GM12878 (cell line): Measurements from ENCODE around the gene SLC2A4. TPM values are rescaled to one million over a fixed set of nuclear protein-coding genes. Genes with fewer than 3 reads are reported as not detected.

Experiments used
- ATAC-seq: fragments of 200-7000 bp; cut with Tn5 transposase; 3 replicates; pipeline ENCODE4 v1.9.1; 2020; ENCODE audit warnings: mild to moderate bottlenecking, moderate library complexity
- BruUV-seq: library from RNA; stranded (reverse); fragments of 400-500 nt; replicated peaks from 2 replicates; lab custom pipeline; 2021; lab: Mats Ljungman, UMichigan
- CTCF ChIA-PET: fragments of 300-600 bp; sonication (Branson Sonifier 250); formaldehyde crosslinking; extraction: SDS; loops from one replicate; lab custom pipeline; 2021; ENCODE audit warnings: inconsistent platforms; lab: Yijun Ruan, JAX
- POLR2A ChIA-PET: fragments of 350-600 bp; formaldehyde crosslinking; extraction: SDS; loops from one replicate; lab custom pipeline; 2021; ENCODE audit warnings: inconsistent platforms; lab: Charles Lee
- RAD21 ChIA-PET: fragments of 300-600 bp; sonication (Branson Sonifier 250); formaldehyde crosslinking; loops from one replicate; lab custom pipeline; 2023; ENCODE audit warnings: antibody characterized with exemption; ENCODE audit not compliant: unreplicated experiment; lab: Charles Lee
- SMC1A ChIA-PET: fragments of 300-600 bp; sonication (Branson Sonifier 250); formaldehyde crosslinking; loops from one replicate; lab custom pipeline; 2023; ENCODE audit not compliant: unreplicated experiment, uncharacterized antibody; lab: Charles Lee
- DNase-seq: peaks from one replicate; pipeline ENCODE4 v3.0.0-alpha.2; 2011; ENCODE audit warnings: low read depth, low spot score
- FAIRE-seq: peaks from 3 replicates; lab custom pipeline; 2011; peaks lifted over from hg19 to GRCh38; lab: Jason Lieb, UNC
- H2AFZ ChIP-seq: 2 replicates; pipeline ENCODE4 v1.6.0; 2011; ENCODE audit warnings: low read depth, low read length, control low read depth; ENCODE audit not compliant: control insufficient read depth
- H3K27ac ChIP-seq: 2 replicates; pipeline ENCODE4 v1.5.1; 2011; ENCODE audit warnings: control low read depth; ENCODE audit not compliant: control insufficient read depth, insufficient read depth
- H3K27me3 ChIP-seq, 2 experiments: replicated peaks in 1 of 2; 2 replicates each; pipeline versions ENCODE4 v1.6.0 to v1.6.1; 2011; ENCODE audit warnings: low read length in 1 of 2; ENCODE audit not compliant: control insufficient read depth in 2 of 2, insufficient read depth in 2 of 2
- H3K36me3 ChIP-seq, 2 experiments: 2 replicates each; pipeline ENCODE4 v1.5.1; 2011; ENCODE audit warnings: low read length in 1 of 2; ENCODE audit not compliant: control insufficient read depth in 2 of 2, insufficient read depth in 2 of 2
- H3K4me1 ChIP-seq: 2 replicates; pipeline ENCODE4 v1.6.1; 2011; ENCODE audit warnings: mild to moderate bottlenecking, low read length, moderate library complexity, mixed read lengths; ENCODE audit not compliant: control insufficient read depth, insufficient read depth
- H3K4me2 ChIP-seq: 2 replicates; pipeline ENCODE4 v1.6.0; 2011; ENCODE audit warnings: control low read depth; ENCODE audit not compliant: control insufficient read depth, insufficient read depth
- H3K4me3 ChIP-seq: fragments of 200-600 bp; sonication (generic); 2 replicates; pipeline ENCODE4 v1.5.1; 2016
- H3K79me2 ChIP-seq: 2 replicates; pipeline ENCODE4 v1.6.0; 2011; ENCODE audit warnings: low read length; ENCODE audit not compliant: control insufficient read depth, insufficient read depth
- H3K9ac ChIP-seq: 2 replicates; pipeline ENCODE4 v1.8.0; 2011; ENCODE audit warnings: low read length, control low read depth, mixed read lengths; ENCODE audit not compliant: control insufficient read depth, insufficient read depth
- H3K9me3 ChIP-seq: replicated peaks from 3 replicates; pipeline ENCODE4 v1.5.1; 2011; ENCODE audit warnings: mild to moderate bottlenecking, low read length; ENCODE audit not compliant: control insufficient read depth, insufficient read depth
- H4K20me1 ChIP-seq: 2 replicates; pipeline ENCODE4 v1.6.0; 2011; ENCODE audit not compliant: control insufficient read depth, insufficient read depth
- CHD4 ChIP-seq: fragments of 200-600 bp; sonication (generic); IDR thresholded peaks from 2 replicates; pipeline ENCODE4 v1.6.1; 2016; ENCODE audit warnings: mild to moderate bottlenecking
- CREB1 ChIP-seq: IDR thresholded peaks from 2 replicates; pipeline ENCODE4 v1.6.1; 2012; ENCODE audit warnings: low read depth, mild to moderate bottlenecking, inconsistent platforms
- HDAC6 ChIP-seq: fragments of 200-600 bp; sonication (generic); IDR thresholded peaks from one replicate; pipeline ENCODE4 v1.8.0; 2017; ENCODE audit warnings: antibody characterized with exemption; ENCODE audit not compliant: unreplicated experiment
- HDGF ChIP-seq: fragments of 450-650 bp; IDR thresholded peaks from 2 replicates; pipeline ENCODE4 v1.6.1; 2016; ENCODE audit warnings: antibody characterized with exemption
- IKZF2 ChIP-seq, 2 experiments: fragments of 450-650 bp; IDR thresholded peaks; 2 replicates each; pipeline ENCODE4 v1.6.1; 2017; ENCODE audit warnings: mild to moderate bottlenecking in 2 of 2, moderate library complexity in 2 of 2
- JUND ChIP-seq: IDR thresholded peaks from 2 replicates; pipeline ENCODE4 v1.6.1; 2012; ENCODE audit warnings: low read depth, mild to moderate bottlenecking, low read length, improper control_type of control experiment, moderate library complexity
- KAT2A ChIP-seq: conservative IDR thresholded peaks from 2 replicates; pipeline ENCODE4 v1.6.1; 2011; ENCODE audit warnings: low read depth, low read length; ENCODE audit not compliant: control insufficient read depth
- KLF5 ChIP-seq: fragments of 450-650 bp; IDR thresholded peaks from 2 replicates; pipeline ENCODE4 v1.6.1; 2014; ENCODE audit warnings: mild to moderate bottlenecking; ENCODE audit not compliant: partially characterized antibody
- MTA2 ChIP-seq: fragments of 450-650 bp; IDR thresholded peaks from 2 replicates; pipeline ENCODE4 v1.6.1; 2016; ENCODE audit warnings: low read depth, mild to moderate bottlenecking, moderate library complexity
- NFIC ChIP-seq: IDR thresholded peaks from 2 replicates; pipeline ENCODE4 v1.6.1; 2012; ENCODE audit warnings: low read depth, mild to moderate bottlenecking, inconsistent platforms, low read length, moderate library complexity
- POLR2A ChIP-seq: IDR thresholded peaks from 2 replicates; pipeline ENCODE4 v1.6.1; 2011; ENCODE audit warnings: low read depth, mild to moderate bottlenecking, low read length
- RB1 ChIP-seq: fragments of 450-650 bp; formaldehyde crosslinking; IDR thresholded peaks from 2 replicates; pipeline ENCODE4 v1.6.1; 2017; ENCODE audit warnings: mild to moderate bottlenecking, borderline replicate concordance
- SMARCA5 ChIP-seq: fragments of 450-650 bp; IDR thresholded peaks from 2 replicates; pipeline ENCODE4 v1.6.1; 2017; ENCODE audit warnings: mild to moderate bottlenecking
- SRF ChIP-seq, 2 experiments: IDR thresholded peaks; 2 replicates each; pipeline ENCODE4 v1.6.1; 2011; ENCODE audit warnings: low read depth in 2 of 2, low read length in 2 of 2, mild to moderate bottlenecking in 1 of 2, moderate library complexity in 1 of 2
- SUZ12 ChIP-seq: fragments of 200-600 bp; sonication (generic); IDR thresholded peaks from one replicate; pipeline ENCODE4 v1.6.1; 2018; ENCODE audit warnings: antibody characterized with exemption, mild to moderate bottlenecking; ENCODE audit not compliant: unreplicated experiment
- TAF1 ChIP-seq: IDR thresholded peaks from 2 replicates; pipeline ENCODE4 v1.6.1; 2011; ENCODE audit warnings: mild to moderate bottlenecking, low read depth, low read length, borderline replicate concordance
- YY1 ChIP-seq: IDR thresholded peaks from 2 replicates; pipeline ENCODE4 v1.6.1; 2011; ENCODE audit warnings: low read depth, mild to moderate bottlenecking, low read length
- ZBED1 ChIP-seq: IDR thresholded peaks from 2 replicates; pipeline ENCODE4 v1.6.1; 2016; ENCODE audit warnings: borderline replicate concordance
- ZNF207 ChIP-seq: fragments of 450-650 bp; IDR thresholded peaks from 2 replicates; pipeline ENCODE4 v1.6.1; 2014; ENCODE audit warnings: antibody characterized with exemption, mild to moderate bottlenecking, borderline replicate concordance
- ZNF217 ChIP-seq: fragments of 450-650 bp; IDR thresholded peaks from 2 replicates; pipeline ENCODE4 v1.6.1; 2017; ENCODE audit warnings: antibody characterized with exemption, mild to moderate bottlenecking
- ZNF274 ChIP-seq: IDR thresholded peaks from one replicate; pipeline ENCODE4 v1.8.0; 2011; ENCODE audit not compliant: insufficient read length, insufficient read depth
- ZZZ3 ChIP-seq: IDR thresholded peaks from 2 replicates; pipeline ENCODE4 v1.6.1; 2011; ENCODE audit warnings: low read depth; ENCODE audit not compliant: control insufficient read depth, insufficient read length
- WGBS: methylation state at CpG from one replicate; pipeline ENCODE4 v1.1.6; 2016; ENCODE audit warnings: low lambda C conversion rate; ENCODE audit not compliant: insufficient replicate concordance, insufficient coverage; ENCODE audit errors: missing lambda C conversion rate; 5-methylcytosine and 5-hydroxymethylcytosine counted together
- in situ Hi-C: fragments of 300-500 bp; cut with MboI; formaldehyde crosslinking; loops from 9 replicates; pipeline ENCODE4 v1.14.3; 2018; ENCODE audit warnings: mixed read lengths
- intact Hi-C: fragments of 100-400 bp; cut with micrococcal nuclease; formaldehyde crosslinking; loops from one replicate; pipeline ENCODE4 v1.14.2; 2022; ENCODE audit not compliant: unreplicated experiment
- polyA plus RNA-seq, 11 experiments: library from polyadenylated mRNA; depleted of rRNA in 4 of 11; unstranded in 6 of 11; stranded (reverse) in 5 of 11; fragments of >200 nt; fragmentation: Nextera tagmentation in 4 of 11; fragmentation: Illumina TruSeq in 1 of 11; extraction: Ambion mirVana in 4 of 11; extraction: Trizol in 1 of 11; gene quantifications; 1 replicate in 1 of 11; 2 replicates in 10 of 11; pipeline versions ENCODE4 v1.2.1 to v1.2.3, GENCODE V29; 2011 to 2016; ENCODE audit warnings: inconsistent platforms in 2 of 11, missing spikeins in 2 of 11, low read depth in 1 of 11
- total RNA-seq, 4 experiments: library from RNA; depleted of rRNA in 3 of 4; stranded (reverse); fragments of >200 nt in 3 of 4; fragmentation: Illumina TruSeq in 1 of 4; extraction: Trizol in 1 of 4; gene quantifications; 2 replicates each; pipeline versions ENCODE4 v1.2.1 to v1.2.3, GENCODE V29; 2013 to 2021
- TF ChIP-seq, protein P1 (sequence below): fragments of 450-650 bp; IDR thresholded peaks from 2 replicates; pipeline ENCODE4 v1.6.1; 2018; ENCODE audit warnings: mild to moderate bottlenecking, low read depth, moderate library complexity; ENCODE audit not compliant: partially characterized antibody

The SLC2A4 gene
- total and polyA plus RNA-seq, 10 of the 15 experiments (the other 5 are each of a cell fraction or from before 2014, with no cell fraction given): 0.03 to 0.23 (median 0.04) TPM; not detected in 4

DNA sequence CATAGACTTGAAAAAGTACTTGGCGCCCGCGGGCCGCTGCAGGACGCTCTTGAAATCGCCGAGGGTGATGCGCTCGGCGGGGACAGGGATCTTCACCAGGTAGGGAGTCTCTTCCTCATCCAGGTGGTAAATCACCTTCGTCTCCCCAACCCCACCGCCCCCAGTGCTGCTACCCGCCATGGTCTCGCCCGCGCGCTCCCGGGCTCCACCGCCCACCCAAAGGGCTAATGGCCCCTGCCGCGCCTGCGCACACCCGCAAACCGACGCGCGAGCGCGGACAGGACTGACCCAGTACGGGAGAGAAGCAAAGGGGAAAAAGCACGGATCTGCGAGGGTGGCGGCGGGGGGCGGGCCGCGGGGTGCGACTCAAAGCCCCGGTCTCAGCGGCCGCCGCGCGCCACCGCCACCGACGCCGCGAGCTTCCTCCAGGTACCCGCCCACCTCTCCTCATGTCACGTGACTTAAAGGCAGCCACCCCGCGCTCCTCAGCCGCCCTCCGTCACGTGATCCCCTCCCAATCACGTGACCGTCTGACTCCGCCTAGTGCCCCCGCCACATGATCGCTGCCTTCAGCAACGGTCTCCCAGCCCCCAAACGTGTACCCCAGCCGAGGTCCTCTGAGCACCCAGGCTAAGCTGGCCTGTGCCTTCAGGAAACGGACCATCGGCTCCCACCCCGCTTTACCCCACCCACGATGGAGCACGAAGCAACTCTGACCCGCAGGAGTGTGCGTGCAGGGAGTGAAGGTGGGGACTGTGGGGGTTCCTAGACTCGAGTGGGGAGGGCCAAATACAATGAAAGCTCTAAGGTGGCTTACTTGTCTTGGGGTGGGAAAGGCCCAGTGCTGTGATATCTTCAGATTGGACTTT lies 47.2 kb upstream of the SLC2A4 start, which contains the start of gene DVL2:
Gene DVL2 (minus strand): TSS at position 435 of the 869 bp plus-strand sequence. CDS start 255 bp downstream, at position 180.
- H3K27me3 ChIP-seq: no peaks in the 10 kb centered on the region
- ChIA-PET POLR2A (interaction anchor here (0.6 to 5.1 kb wide), 5 partner anchors 8 to 76 kb away, joined by 4 to 60 read pairs (median 7); partner anchors contain the start of genes ACADVL, DLG4 and GABARAP), SMC1A (interaction anchor here (1.0 to 2.1 kb wide), 4 partner anchors 9 to 15 kb away, joined by 3 to 13 read pairs (median 4); partner anchors contain the start of genes ACADVL, DLG4 and GABARAP), RAD21 (interaction anchor here (1.4 to 2.3 kb wide), 3 partner anchors 13 to 189 kb away, joined by 3 to 10 read pairs (median 4); no protein-coding TSS in a partner anchor), CTCF (interaction anchor here (1.6 to 6.6 kb wide), 2 partner anchors 14 to 62 kb away, joined by 4 to 50 read pairs; partner anchors contain the start of genes ACADVL and DLG4)
- H4K20me1 ChIP-seq: no peaks in the 10 kb centered on the region
- WGBS: under 1% methylated on average over 50 of the region's 72 CpGs
- peak within 1 kb of the TSS; percentile 74 for H2AFZ ChIP-seq
- H3K9me3 ChIP-seq: no peaks in the 10 kb centered on the region
- peak within 1 kb of the TSS; percentile 86 for H3K27ac ChIP-seq
- H3K9ac ChIP-seq: peak within 1 kb of the TSS; percentile 95
- H3K4me1 ChIP-seq: peaks cover 20% of the 10 kb centered on the region
- no TSS peak for BruUV-seq
- intact Hi-C loops: no loop called here
- DNase-seq: peak; percentile 79
- H3K4me3 ChIP-seq: peak within 1 kb of the TSS; percentile 84
- peaks cover 12 to 21% of the 10 kb centered on the region in 2 experiments for H3K36me3 ChIP-seq
- peaks cover 58% of the 10 kb centered on the region for H3K79me2 ChIP-seq
- ATAC-seq: peak; percentile 63
- in situ Hi-C loops: no loop called here
- peak within 1 kb of the TSS; percentile 91 for H3K4me2 ChIP-seq
- FAIRE-seq: peak; percentile 98
- TF ChIP-seq ZNF207: peak; percentile 69; the same call in 1 of the 2 replicates
- TF ChIP-seq CREB1: peak; percentile 23; the same call in 1 of the 2 replicates
- 0 out of 2 replicates have a peak, but pooled peaks have one; percentile 18 for TF ChIP-seq TAF1
- TF ChIP-seq ZNF274: no peak
- TF ChIP-seq HDGF: peak; percentile 75; the same call in 1 of the 2 replicates
- peak; percentile 85 for TF ChIP-seq YY1
- no peak for TF ChIP-seq SMARCA5
- TF ChIP-seq, protein P1, sequence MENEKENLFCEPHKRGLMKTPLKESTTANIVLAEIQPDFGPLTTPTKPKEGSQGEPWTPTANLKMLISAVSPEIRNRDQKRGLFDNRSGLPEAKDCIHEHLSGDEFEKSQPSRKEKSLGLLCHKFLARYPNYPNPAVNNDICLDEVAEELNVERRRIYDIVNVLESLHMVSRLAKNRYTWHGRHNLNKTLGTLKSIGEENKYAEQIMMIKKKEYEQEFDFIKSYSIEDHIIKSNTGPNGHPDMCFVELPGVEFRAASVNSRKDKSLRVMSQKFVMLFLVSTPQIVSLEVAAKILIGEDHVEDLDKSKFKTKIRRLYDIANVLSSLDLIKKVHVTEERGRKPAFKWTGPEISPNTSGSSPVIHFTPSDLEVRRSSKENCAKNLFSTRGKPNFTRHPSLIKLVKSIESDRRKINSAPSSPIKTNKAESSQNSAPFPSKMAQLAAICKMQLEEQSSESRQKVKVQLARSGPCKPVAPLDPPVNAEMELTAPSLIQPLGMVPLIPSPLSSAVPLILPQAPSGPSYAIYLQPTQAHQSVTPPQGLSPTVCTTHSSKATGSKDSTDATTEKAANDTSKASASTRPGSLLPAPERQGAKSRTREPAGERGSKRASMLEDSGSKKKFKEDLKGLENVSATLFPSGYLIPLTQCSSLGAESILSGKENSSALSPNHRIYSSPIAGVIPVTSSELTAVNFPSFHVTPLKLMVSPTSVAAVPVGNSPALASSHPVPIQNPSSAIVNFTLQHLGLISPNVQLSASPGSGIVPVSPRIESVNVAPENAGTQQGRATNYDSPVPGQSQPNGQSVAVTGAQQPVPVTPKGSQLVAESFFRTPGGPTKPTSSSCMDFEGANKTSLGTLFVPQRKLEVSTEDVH: no peak
- peak; percentile 94; the same call in 1 of the 2 replicates for TF ChIP-seq ZBED1
- no peak for TF ChIP-seq IKZF2 (IDR thresholded peaks at IDR 0.05)
- TF ChIP-seq SRF (IDR thresholded peaks at IDR 0.05; ENCODE audit: low read depth in 2 of 2, low read length in 2 of 2): 0 out of 4 replicates have a peak, but pooled peaks of 1 of the 2 experiments have one; percentile 4
- TF ChIP-seq NFIC: peak; percentile 83
- TF ChIP-seq CHD4: no peak
- TF ChIP-seq POLR2A: peak; percentile 95
- TF ChIP-seq MTA2: peak; percentile 37; the same call in 1 of the 2 replicates
- peak; percentile 81; the same call in 1 of the 2 replicates for TF ChIP-seq RB1
- peak; percentile 65; the same call in 1 of the 2 replicates for TF ChIP-seq JUND
- TF ChIP-seq KAT2A: no peak
- peak; percentile 63 for TF ChIP-seq KLF5
- TF ChIP-seq HDAC6: no peak
- TF ChIP-seq ZNF217: no peak
- TF ChIP-seq ZZZ3: no peak
- TF ChIP-seq SUZ12: no peak
